BLaER1 treated with 17β-estradiol and CSF1 and Interleukin-3, amounts not matched to agents 10 nM and 100 nM (cell line): ENCODE data around the gene ADCYAP1R1.
A peak's percentile ranks its signal among the peaks of the same experiment; 100 is the strongest.

ENCODE experiments used
- H3K27ac ChIP-seq, 11 experiments: shearing (Covaris generic); formaldehyde crosslinking; 2 replicates each; pipeline ENCODE4 v1.8.1; 2022
- H3K27me3 ChIP-seq, 11 experiments: shearing (Covaris generic); formaldehyde crosslinking; 2 replicates each; pipeline ENCODE4 v1.8.1; 2022
- H3K36me3 ChIP-seq, 11 experiments: shearing (Covaris generic); formaldehyde crosslinking; 2 replicates each; pipeline ENCODE4 v1.8.1; 2022
- H3K4me1 ChIP-seq, 10 experiments: shearing (Covaris generic); formaldehyde crosslinking; 2 replicates each; pipeline ENCODE4 v1.8.1; 2022
- H3K4me2 ChIP-seq, 11 experiments: shearing (Covaris generic); formaldehyde crosslinking; 2 replicates each; pipeline ENCODE4 v1.8.1; 2022
- H3K4me3 ChIP-seq, 10 experiments: shearing (Covaris generic); formaldehyde crosslinking; 2 replicates each; pipeline ENCODE4 v1.8.1; 2022
- H3K9ac ChIP-seq, 11 experiments: shearing (Covaris generic); formaldehyde crosslinking; 2 replicates each; pipeline ENCODE4 v1.8.1; 2022
- H3K9me3 ChIP-seq, 11 experiments: shearing (Covaris generic); formaldehyde crosslinking; replicated peaks in 1 of 11; 2 replicates each; pipeline ENCODE4 v1.8.1; 2022
- H4K20me1 ChIP-seq, 11 experiments: shearing (Covaris generic); formaldehyde crosslinking; 2 replicates each; pipeline ENCODE4 v1.8.1; 2022
- Cebpa-rat ChIP-seq, 11 experiments: shearing (Covaris generic); IDR thresholded peaks; 2 replicates each; pipeline ENCODE4 v1.8.1; 2022

The ADCYAP1R1 gene

GRCh38 chr7:31069860-31070555, 17.9 kb downstream of the ADCYAP1R1 start:
- no peak overlapping the region for H3K9ac ChIP-seq

GRCh38 chr7:31070991-31071644, 19.0 kb downstream of the ADCYAP1R1 start:
- H3K9ac ChIP-seq: no peak overlapping the region
- no peak overlapping the region for H3K4me3 ChIP-seq
- H3K4me1 ChIP-seq: no peaks in the 10 kb centered on the region
- no peak for TF ChIP-seq Cebpa-rat (IDR thresholded peaks at IDR 0.05)
- no peak overlapping the region for H3K4me2 ChIP-seq
- H3K27me3 ChIP-seq: no peaks in the 10 kb centered on the region
- no peak overlapping the region for H3K27ac ChIP-seq
- no peaks in the 10 kb centered on the region for H3K36me3 ChIP-seq
- H4K20me1 ChIP-seq: no peaks in the 10 kb centered on the region; a peak in 1 of 22 replicates
- no peaks in the 10 kb centered on the region for H3K9me3 ChIP-seq

More at GRCh38 chr7:31069860-31070555, 17.9 kb downstream of the ADCYAP1R1 start:
- no peak overlapping the region for H3K4me2 ChIP-seq
- no peaks in the 10 kb centered on the region for H3K36me3 ChIP-seq
- H3K27me3 ChIP-seq: no peaks in the 10 kb centered on the region
- H3K27ac ChIP-seq: no peak overlapping the region
- no peak for TF ChIP-seq Cebpa-rat (IDR thresholded peaks at IDR 0.05)
- no peak overlapping the region for H3K4me3 ChIP-seq
- no peaks in the 10 kb centered on the region for H3K4me1 ChIP-seq
- no peaks in the 10 kb centered on the region for H4K20me1 ChIP-seq
- no peaks in the 10 kb centered on the region for H3K9me3 ChIP-seq

- no peak overlapping the region for H3K4me2 ChIP-seq
- H3K36me3 ChIP-seq: no peaks in the 10 kb centered on the region
- H4K20me1 ChIP-seq: no peaks in the 10 kb centered on the region; a peak in 1 of 22 replicates
- H3K27ac ChIP-seq: no peak overlapping the region
- TF ChIP-seq Cebpa-rat (IDR thresholded peaks at IDR 0.05): no peak
- no peaks in the 10 kb centered on the region for H3K4me1 ChIP-seq
- no peaks in the 10 kb centered on the region for H3K9me3 ChIP-seq
- no peak overlapping the region for H3K4me3 ChIP-seq
- no peak overlapping the region for H3K9ac ChIP-seq
- H3K27me3 ChIP-seq: no peaks in the 10 kb centered on the region
These were observed 19.5 kb downstream of the ADCYAP1R1 start for GRCh38 chr7:31071645-31072029.

- H3K4me2 ChIP-seq: peak overlapping the region in 1 of 11 experiments; percentile 4; a peak in 1 of 22 replicates
- no peak overlapping the region for H3K4me3 ChIP-seq
- H3K36me3 ChIP-seq: no peaks in the 10 kb centered on the region
- no peaks in the 10 kb centered on the region for H3K9me3 ChIP-seq
- H3K4me1 ChIP-seq: no peaks in the 10 kb centered on the region
- H4K20me1 ChIP-seq: no peaks in the 10 kb centered on the region; a peak in 1 of 22 replicates
- H3K27ac ChIP-seq: no peak overlapping the region
- H3K9ac ChIP-seq: no peak overlapping the region
- H3K27me3 ChIP-seq: no peaks in the 10 kb centered on the region
- TF ChIP-seq Cebpa-rat (IDR thresholded peaks at IDR 0.05): no peak
These were observed 21.4 kb downstream of the ADCYAP1R1 start for GRCh38 chr7:31073326-31074119.

GRCh38 chr7:31074120-31074383, 21.9 kb downstream of the ADCYAP1R1 start:
- no peak for TF ChIP-seq Cebpa-rat (IDR thresholded peaks at IDR 0.05)
- Histone ChIP-seq H3K4me3 (no peak overlapping the region), H3K27me3 (no peaks in the 10 kb centered on the region)

GRCh38 chr7:31074403-31075085, 22.4 kb downstream of the ADCYAP1R1 start:
- no peak overlapping the region for H3K4me3 ChIP-seq
- H4K20me1 ChIP-seq: no peaks in the 10 kb centered on the region; a peak in 1 of 22 replicates
- H3K27ac ChIP-seq: no peak overlapping the region
- H3K9ac ChIP-seq: no peak overlapping the region
- H3K27me3 ChIP-seq: no peaks in the 10 kb centered on the region
- 0 out of 22 replicates have a peak overlapping the region, but pooled peaks of 1 of the 11 experiments have one; percentile 4 for H3K4me2 ChIP-seq
- no peak for TF ChIP-seq Cebpa-rat (IDR thresholded peaks at IDR 0.05)
- no peaks in the 10 kb centered on the region for H3K36me3 ChIP-seq
- no peaks in the 10 kb centered on the region for H3K4me1 ChIP-seq
- no peaks in the 10 kb centered on the region for H3K9me3 ChIP-seq

More at GRCh38 chr7:31074120-31074383, 21.9 kb downstream of the ADCYAP1R1 start:
- no peak overlapping the region for H3K27ac ChIP-seq
- no peaks in the 10 kb centered on the region; a peak in 1 of 22 replicates for H4K20me1 ChIP-seq
- no peaks in the 10 kb centered on the region for H3K36me3 ChIP-seq
- no peaks in the 10 kb centered on the region for H3K9me3 ChIP-seq
- H3K4me2 ChIP-seq: peak overlapping the region in 1 of 11 experiments; percentile 4; a peak in 1 of 22 replicates
- no peak overlapping the region for H3K9ac ChIP-seq
- H3K4me1 ChIP-seq: no peaks in the 10 kb centered on the region

- H3K27me3 ChIP-seq: no peaks in the 10 kb centered on the region
- no peak overlapping the region for H3K9ac ChIP-seq
- no peak overlapping the region for H3K4me2 ChIP-seq
- no peaks in the 10 kb centered on the region for H3K9me3 ChIP-seq
- H3K4me3 ChIP-seq: no peak overlapping the region
- H4K20me1 ChIP-seq: no peaks in the 10 kb centered on the region; a peak in 1 of 22 replicates
- no peak for TF ChIP-seq Cebpa-rat (IDR thresholded peaks at IDR 0.05)
- H3K4me1 ChIP-seq: no peaks in the 10 kb centered on the region
- H3K27ac ChIP-seq: no peak overlapping the region
- H3K36me3 ChIP-seq: no peaks in the 10 kb centered on the region
These were observed 22.9 kb downstream of the ADCYAP1R1 start for GRCh38 chr7:31075086-31075405.

GRCh38 chr7:31076051-31076450, 23.9 kb downstream of the ADCYAP1R1 start:
- Histone ChIP-seq H3K4me3 (no peak overlapping the region), H3K27ac (no peak overlapping the region), H3K27me3 (no peaks in the 10 kb centered on the region; a peak in 1 of 22 replicates), H3K4me2 (no peak overlapping the region), H4K20me1 (no peaks in the 10 kb centered on the region; a peak in 1 of 22 replicates), H3K9me3 (no peaks in the 10 kb centered on the region), H3K4me1 (no peaks in the 10 kb centered on the region), H3K9ac (no peak overlapping the region), H3K36me3 (no peaks in the 10 kb centered on the region)
- no peak for TF ChIP-seq Cebpa-rat (IDR thresholded peaks at IDR 0.05)
